Omental fat pad (tissue), 4 donors: ENCODE measurements around the gene UBN1. TPM values are rescaled to one million over a fixed set of nuclear protein-coding genes. Genes with fewer than 3 reads are reported as not detected.
"Not testable (repeated sequence)": the region's sequence is repeated elsewhere in the genome, so short reads cannot be mapped to it uniquely, and the experiment has no call there.

Source experiments
- ATAC-seq: fragments of 150-250 bp; one replicate; pipeline ENCODE4 v1.9.1; 2016; ENCODE audit warnings: mild to moderate bottlenecking, moderate library complexity; ENCODE audit not compliant: low FRiP score
- DNase-seq: peaks from one replicate; pipeline ENCODE4 v3.0.0-alpha.2; 2019; ENCODE audit warnings: low spot score
- CTCF ChIP-seq, 3 donors: fragments of 450-650 bp; IDR thresholded peaks; one replicate each; pipeline ENCODE4 v1.5.1; 2016 to 2017; ENCODE audit warnings: antibody characterized with exemption in 3 of 3, mild to moderate bottlenecking in 3 of 3, moderate library complexity in 2 of 3
- total RNA-seq, 4 donors: library from RNA; depleted of rRNA; stranded (reverse); fragments of >200 nt; gene quantifications; one replicate each; pipeline ENCODE4 v1.1.0, GENCODE V29; 2016

The UBN1 gene
- total RNA-seq, 4 donors from 2014 or later, result 32.8 to 67.5 (median 41.1) TPM

DNA sequence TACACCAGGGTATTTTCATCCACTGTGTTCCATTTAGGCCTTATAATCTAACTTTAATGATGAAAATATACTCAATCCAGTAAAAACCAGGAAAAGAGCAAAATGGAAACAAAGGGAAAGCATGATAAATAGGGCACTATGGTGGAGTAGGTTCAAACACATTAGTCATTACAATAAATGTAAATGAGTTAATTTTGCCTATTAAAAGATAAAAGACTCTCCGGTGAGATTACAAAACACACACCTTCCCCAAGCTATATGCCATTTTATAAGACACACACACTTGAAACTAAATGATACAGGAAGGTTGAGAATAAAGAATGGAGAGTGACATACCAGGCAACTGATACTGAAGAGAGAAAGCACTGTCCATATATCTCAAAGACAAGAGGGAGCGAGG is 79.6 kb downstream of the UBN1 start:
- DNase-seq, result no peak
- ATAC-seq, result no peak
- TF ChIP-seq CTCF (IDR thresholded peaks at IDR 0.05), result no peak

- DNase-seq, result no peak
- no peak for TF ChIP-seq CTCF (IDR thresholded peaks at IDR 0.05)
- ATAC-seq, result no peak
Measured at GRCh38 chr16:4927661-4928060, 80.4 kb downstream of the UBN1 start.

DNA sequence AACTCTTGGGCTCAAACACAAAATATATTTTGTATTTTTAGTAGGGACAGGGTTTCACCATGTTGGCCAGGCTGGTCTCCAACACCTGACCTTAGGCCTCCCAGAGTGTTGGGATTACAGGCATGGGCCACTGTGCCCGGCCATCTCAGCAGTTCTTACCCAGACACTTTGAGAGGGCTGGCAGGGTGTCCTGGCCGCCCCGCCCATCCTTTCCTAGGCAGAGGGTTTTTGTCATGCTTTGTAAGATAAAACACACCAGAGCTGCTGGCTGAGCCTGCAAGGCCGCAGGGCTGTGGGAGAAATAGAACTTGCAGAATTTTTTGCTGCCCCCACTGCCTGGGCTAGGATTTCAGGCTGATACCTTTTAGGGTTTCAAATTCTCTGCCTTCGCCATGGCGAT is 80.9 kb downstream of the UBN1 start:
- no peak for TF ChIP-seq CTCF (IDR thresholded peaks at IDR 0.05)
- ATAC-seq, result no peak

GRCh38 chr16:4929619-4930018 is 82.3 kb downstream of the UBN1 start:
- DNase-seq, ATAC-seq: not testable (repeated sequence)

More for the DNA sequence above, 80.9 kb downstream of the UBN1 start:
- no peak for DNase-seq

DNA sequence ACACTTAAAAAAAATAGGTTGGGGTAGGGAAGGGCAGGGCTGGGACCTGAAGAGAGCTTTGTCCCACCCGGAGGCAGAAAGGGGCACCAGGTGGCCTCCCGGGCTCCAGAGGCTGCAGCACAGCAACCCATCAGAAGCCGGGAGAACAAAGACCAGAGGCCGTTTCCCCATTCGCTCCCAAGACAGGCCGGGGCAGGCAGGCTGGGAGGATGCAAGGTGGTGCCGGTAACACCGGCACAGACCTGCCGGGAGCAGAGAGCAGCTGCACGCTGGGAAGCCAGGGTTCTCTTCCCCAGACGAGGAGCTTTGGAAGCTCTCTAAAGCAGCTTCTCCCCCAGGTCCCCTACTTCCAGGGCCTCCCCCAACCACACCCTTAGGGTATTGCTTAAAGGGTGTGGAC is 84.1 kb downstream of the UBN1 start:
- DNase-seq, result no peak
- TF ChIP-seq CTCF (IDR thresholded peaks at IDR 0.05), result no peak
- ATAC-seq, result no peak

Other genes starting within 250 kb of the UBN1 start
- 10 to 100 TPM in 1 of 4 donors, 1 to 10 TPM in 3; 5.5 to 16.3 (median 6.7) TPM for gene UBALD1, start 232.6 kb upstream of the UBN1 start, total RNA-seq
- gene MGRN1, start 222.7 kb upstream of the UBN1 start, total RNA-seq, result 10 to 100 TPM; 26.4 to 51.8 (median 31.4) TPM
- 10 to 100 TPM; 12.4 to 26.8 (median 20.9) TPM for gene NUDT16L1, start 153.9 kb upstream of the UBN1 start, total RNA-seq
- gene ANKS3, start 113.2 kb upstream of the UBN1 start, total RNA-seq, result 10 to 100 TPM; 12.6 to 24.1 (median 17.2) TPM
- gene DNAAF8, start 112.9 kb upstream of the UBN1 start, total RNA-seq, result 1 to 10 TPM in 2 of 4 donors, under 1 TPM in 2; 0.31 to 1.1 (median 0.87) TPM
- 10 to 100 TPM in 2 of 4 donors, 1 to 10 TPM in 2; 8.9 to 18.6 (median 10.9) TPM for gene ZNF500, start 80.3 kb upstream of the UBN1 start, total RNA-seq
- gene SEPTIN12, start 59.1 kb upstream of the UBN1 start, total RNA-seq, result not detected
- gene SMIM22, start 52.1 kb upstream of the UBN1 start, total RNA-seq, result not detected
- gene ROGDI, start 44.8 kb upstream of the UBN1 start, total RNA-seq, result 1 to 10 TPM; 5.5 to 9.3 (median 8.0) TPM
- 10 to 100 TPM; 44.4 to 56.0 (median 52.0) TPM for gene GLYR1, start 193 bp upstream of the UBN1 start, total RNA-seq
- 10 to 100 TPM; 31.3 to 97.6 (median 59.5) TPM for gene PPL, start 89.7 kb downstream of the UBN1 start, total RNA-seq
- 1 to 10 TPM in 1 of 4 donors, under 1 TPM in 3; 0.12 to 1.3 (median 0.45) TPM for gene SEC14L5, start 110.8 kb downstream of the UBN1 start, total RNA-seq
- gene NAGPA, start 186.5 kb downstream of the UBN1 start, total RNA-seq, result 10 to 100 TPM; 14.9 to 29.7 (median 21.9) TPM
- 10 to 100 TPM in 1 of 4 donors, 1 to 10 TPM in 3; 3.8 to 16.6 (median 7.1) TPM for gene C16orf89, start 218.5 kb downstream of the UBN1 start, total RNA-seq
- gene ALG1, start 224.4 kb downstream of the UBN1 start, total RNA-seq, result 10 to 100 TPM; 16.9 to 19.5 (median 18.0) TPM